HG03442 (cell line): ENCODE results near the gene PACSIN2.
"Not testable (repeated sequence)": the region's sequence is repeated elsewhere in the genome, so short reads cannot be mapped to it uniquely, and the experiment has no call there.

ENCODE experiments used
- ATAC-seq: cut with Tn5 transposase; IDR thresholded peaks from one replicate; pipeline ENCODE4 v1.9.1; 2021; ENCODE audit warnings: mild to moderate bottlenecking, moderate library complexity; ENCODE audit not compliant: unreplicated experiment

The PACSIN2 gene

DNA sequence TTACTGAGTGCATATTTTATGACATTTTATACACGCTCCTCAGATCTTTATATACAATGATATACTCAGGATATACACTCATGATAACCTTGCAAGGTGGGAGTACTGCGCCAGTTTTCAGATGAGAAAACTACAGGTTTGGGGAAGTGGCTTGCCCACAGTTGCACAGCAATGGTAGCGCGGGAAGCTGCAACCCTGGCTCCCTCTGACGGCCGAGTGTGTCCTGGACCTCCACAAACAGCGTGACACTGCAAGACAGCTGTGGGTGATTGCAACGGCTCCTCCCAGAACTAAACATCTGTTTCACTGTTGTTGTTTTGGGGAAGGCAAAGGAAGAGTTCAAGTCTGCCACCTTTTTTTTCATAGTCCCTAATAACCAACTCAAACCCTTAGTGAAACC is 47.0 kb downstream of the PACSIN2 start:
- ATAC-seq = no peak

DNA sequence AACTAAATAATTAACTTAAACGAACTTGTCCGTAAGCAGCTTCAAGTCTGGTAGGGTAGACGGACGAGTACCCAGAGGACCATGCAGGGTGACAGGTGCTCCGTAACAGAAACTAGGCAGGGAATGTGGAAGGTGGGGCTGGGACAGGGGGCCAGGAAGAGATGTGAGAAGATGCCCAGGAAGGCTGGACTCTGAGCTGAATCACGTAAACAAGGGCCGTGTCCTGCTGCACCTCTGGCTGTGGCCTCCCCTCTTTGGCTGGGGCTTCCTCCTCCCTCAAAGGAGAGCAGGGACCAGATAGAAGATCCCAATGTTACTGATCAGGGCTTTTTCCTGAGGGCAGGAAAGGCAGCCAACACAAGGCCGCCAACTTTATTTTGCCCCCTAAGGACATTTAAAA is 47.9 kb downstream of the PACSIN2 start:
- no peak for ATAC-seq

DNA sequence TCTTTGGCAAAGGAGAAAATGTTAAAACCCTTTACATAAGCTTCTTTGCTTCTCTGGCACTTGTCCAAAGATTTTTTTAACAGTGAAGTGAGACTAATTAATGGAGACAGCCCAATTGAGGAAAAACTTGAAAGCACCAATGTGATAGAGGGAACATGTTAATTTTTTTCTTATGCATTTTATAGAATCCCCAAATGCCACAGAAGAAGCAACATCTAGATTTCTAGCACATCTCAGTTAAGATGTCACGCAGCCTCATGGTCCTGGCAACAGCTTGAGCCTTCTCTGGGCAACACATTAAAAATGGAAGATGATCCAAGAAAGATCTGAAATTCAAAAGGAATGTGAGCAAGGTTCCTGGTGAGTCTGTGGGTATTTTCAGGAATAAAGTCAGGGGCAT is 48.5 kb downstream of the PACSIN2 start:
- no peak for ATAC-seq

DNA sequence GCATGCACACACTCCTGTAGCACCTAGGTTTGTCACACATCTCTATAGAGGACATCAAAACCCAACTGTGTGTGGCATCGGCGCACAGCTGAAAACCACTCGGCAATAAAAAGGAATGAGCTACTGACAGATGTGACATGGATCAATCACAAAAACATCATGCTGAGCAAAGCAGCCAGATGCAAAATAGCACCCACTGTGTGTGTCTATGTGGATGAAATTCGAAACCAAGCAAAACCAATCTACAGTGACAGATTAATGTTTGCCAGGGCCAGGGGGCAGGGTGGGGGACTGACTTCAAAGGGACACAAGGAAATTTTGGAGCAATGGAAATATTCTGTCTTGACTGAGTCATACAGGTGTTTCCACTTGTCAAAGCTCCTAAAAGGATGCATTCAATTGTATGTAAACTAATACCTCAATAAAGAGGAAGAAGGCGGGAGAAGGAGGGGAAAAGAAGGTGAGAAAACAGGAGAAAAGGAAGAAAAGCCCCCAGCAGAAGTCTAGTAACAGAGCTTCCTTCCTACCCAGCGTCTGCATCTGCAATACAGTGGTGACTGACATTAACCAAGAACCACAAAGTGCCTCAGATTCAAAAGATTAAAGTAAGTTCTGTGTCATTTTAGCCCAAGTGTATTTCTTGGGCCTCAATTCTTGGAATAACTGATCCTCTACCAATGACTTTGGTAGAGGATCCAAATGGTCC is 49.8 kb downstream of the PACSIN2 start:
- no peak for ATAC-seq

DNA sequence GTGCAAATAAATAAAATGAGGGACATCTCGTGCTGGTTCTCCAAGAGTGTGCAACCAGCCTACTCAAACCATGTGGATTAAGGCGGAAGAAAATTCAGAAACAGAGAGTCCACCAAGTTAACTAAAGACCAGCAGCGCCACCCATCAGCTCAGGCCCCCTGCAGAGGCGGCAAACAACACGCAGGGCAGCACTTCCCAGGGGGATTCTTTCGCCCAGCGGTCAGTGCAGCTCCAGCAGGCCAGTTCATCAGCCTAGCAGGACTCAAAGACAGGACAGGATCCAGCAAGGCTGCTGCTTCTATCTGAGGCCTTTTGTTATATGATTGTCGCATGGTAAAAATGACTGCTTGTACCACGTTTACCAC is 51.7 kb downstream of the PACSIN2 start:
- no peak for ATAC-seq

DNA sequence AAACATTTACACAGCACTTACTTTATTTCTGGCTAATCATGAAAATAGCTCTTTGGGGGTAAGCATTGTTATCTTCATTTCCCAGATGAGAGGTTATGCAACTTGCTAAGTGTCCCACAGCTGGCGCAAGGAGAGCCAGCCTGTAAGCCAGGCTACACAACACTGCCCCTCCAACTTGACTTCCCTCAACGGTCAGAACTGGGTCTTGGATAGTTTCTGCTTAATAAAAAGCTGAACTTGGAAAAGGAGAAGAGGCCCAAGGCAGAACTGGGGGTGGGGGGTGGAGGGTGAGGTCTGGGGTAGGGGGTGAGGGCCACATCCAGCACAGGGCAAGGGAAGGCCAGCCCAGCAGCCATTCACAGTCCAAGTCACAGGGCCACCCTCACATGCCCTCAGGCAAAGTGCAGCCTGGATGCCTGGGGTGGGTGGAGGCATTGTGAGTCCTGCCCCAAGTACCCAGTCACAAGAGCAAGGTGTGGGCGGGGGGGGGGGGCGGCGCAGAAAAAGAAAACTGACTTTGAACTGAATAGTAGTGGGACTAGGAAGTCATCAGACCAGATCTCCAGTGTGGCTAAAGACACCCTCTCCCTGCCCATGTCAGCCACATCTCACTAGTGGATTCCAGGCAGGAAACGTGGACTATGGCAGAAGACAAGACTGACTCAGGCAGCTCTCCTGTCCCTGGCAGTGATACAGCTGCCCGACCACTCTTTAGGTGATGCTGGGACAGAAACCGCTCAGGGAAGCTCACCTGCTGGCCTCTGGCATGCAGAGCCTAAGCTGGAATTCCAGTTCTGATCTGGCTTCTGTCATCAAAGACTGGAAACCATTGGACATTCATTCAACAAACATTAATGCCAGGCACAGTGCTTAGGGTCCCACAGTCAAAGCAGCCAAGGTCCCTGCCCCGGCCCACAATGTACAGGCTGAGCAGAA is 52.4 kb downstream of the PACSIN2 start:
- no peak for ATAC-seq

DNA sequence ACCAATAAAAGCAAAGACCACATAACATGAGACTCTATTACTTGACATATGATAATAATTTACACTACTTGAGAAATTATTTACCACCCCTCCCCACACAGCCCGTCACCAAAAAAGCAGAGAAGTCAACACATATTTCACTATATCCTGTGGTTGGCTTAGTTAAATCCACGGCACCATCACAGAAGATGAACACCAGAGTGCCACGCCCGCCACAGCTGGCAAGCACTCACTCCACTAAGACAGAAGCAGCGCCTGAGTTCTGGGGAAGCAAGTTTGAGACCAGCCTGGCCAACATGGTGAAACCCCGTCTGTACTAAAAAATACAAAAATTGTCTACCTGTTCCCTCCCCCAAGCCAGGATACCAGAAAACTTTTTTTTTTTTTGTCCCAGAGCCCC is 53.1 kb downstream of the PACSIN2 start:
- ATAC-seq = no peak

DNA sequence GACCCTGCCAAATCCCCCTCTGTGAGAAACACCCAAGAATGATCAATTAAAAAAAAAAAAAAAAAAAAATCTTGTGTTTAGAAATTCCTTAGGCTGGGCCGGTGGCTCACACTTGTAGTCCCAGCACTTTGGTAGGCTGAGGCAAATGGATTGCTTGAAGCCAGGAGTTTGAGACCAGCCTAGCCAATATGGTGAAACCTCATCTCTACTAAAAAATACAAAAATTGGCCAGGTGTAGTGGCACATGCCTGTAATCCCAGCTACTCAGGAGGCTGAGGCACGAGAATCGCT is 53.6 kb downstream of the PACSIN2 start:
- ATAC-seq = not testable (repeated sequence)

DNA sequence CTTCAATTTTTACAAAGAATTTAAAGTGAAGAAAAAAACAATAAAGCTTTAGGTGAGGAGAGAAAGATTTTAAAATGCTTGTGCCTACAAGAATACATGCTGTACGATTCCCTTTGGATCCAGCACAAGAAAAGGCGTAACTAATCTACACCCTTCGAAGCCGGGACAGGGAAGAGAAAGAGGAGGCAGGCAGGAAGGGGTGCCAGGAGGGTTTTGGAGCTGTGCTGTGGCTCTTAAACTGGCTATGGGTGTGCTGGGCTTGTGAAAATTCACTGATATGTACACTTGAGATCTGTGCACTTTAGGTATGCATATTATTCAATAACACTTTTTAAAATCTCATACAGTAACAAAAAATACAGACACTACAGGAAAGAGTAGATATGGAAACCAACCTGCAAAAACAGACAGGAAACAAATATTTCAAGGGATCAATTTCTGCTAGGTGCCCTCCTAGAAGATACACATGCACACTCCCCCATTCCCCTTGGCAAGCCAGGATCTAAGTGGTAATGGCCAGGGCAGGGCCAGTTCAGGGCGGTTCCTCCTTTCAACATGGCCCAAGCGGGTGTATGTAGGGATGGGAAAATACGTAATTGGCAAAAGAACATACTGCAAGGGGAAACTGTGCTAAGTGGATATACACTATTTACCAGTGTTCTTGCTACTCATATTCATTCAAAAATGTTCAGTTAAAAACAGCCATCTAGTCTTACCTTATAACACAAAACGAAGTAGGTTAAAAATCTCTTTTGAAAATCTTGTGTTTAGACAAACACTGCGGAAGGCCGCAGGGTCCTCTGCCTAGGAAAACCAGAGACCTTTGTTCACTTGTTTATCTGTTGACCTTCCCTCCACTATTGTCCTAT is 54.2 kb downstream of the PACSIN2 start:
- no peak for ATAC-seq

DNA sequence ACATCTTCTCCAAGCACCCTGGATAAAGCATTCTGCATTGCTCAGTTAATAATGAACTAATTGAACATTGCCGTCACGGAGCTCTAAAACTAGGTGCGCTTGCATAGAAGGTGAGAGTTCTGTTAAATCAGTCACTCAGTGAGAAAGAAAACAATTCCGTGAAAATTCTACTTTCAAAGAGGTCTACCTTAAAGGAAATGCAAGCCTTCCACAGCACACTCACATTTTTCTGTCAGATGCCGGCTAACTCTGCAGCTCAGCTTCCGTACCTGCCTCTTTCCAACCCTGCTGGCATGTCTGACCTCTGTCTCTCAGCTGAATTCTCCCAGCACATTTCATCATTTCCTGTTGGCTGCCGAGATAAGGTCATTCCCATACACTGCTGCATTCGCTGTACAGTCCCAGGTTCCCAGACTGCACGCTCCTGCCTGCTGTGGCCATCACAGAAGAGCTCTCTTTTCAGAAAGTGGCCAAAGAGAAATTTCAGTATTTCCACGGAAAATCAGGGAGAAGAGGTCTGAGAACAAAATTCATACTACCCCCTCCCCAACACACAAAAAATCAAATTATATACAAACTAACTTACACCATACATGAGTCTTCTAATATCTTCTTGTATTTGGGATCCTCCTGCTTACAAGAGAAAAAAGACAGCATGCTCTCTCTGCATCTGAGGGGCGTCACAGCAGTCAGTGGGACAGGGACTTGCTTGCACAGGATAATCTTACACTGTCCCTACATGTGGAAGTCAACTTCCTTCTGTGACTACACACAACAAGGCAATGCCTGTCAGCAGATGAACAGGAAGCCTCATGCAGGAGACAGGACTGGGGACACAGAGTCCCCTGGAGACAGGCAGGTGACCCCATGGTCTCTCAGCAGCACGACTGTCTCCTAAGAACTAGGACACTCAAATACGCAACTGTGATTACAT is 55.1 kb downstream of the PACSIN2 start:
- ATAC-seq = no peak

DNA sequence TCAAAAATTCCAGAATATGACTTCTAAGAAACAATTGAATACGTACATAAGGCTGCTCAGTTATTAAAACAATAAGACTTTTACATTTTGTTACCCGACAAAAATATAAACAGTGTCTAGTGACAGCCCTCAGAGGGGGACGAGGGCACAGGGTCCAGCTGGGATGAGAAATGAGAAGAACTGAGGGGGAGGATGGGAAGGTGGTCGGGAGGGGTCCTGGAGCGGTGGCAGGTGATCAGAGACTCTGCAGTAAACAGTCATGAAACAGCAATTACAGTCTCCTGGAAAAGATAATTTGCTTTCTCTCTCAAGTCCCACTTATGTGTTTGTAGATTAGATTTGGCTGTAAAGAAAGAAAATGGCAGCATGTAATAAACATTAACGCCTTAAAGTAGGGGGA is 56.0 kb downstream of the PACSIN2 start:
- no peak for ATAC-seq

DNA sequence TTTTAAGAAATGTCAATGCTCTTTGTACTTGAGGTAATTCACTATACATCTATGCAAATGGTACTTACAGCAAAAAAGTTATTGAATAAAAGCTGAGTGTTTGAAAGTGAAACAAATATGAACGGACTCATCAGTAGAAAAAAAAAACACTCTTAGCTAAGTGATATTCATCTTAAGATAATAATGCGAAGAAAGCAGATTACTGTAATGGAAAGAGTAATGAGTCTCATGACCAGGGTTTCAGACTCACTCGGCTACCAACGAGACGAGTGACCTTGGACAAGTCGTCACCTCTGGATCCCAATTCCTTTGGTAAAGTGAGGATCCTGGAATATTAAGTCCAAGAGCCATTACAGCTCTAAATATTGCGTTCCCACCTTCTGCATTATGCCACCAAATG is 57.0 kb downstream of the PACSIN2 start:
- ATAC-seq = no peak

DNA sequence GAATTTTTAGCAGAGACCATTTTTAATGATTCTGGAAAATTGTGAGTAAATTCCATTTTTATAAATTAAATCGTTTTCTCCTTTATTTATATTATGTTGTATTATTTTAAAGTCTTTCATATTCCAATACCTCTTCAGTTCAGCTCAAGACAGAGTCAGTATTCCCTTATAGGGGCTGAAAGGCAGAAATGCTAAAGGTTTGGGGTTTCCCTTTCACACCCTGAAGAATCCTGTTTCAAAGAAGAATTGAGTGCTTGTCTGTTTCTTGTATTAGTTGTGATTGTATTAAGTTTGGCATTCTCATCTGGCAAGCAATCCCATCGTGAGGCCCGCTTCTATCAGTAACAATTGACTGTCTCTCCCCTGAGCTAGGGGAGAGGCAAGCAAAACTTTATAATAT is 57.4 kb downstream of the PACSIN2 start:
- no peak for ATAC-seq

DNA sequence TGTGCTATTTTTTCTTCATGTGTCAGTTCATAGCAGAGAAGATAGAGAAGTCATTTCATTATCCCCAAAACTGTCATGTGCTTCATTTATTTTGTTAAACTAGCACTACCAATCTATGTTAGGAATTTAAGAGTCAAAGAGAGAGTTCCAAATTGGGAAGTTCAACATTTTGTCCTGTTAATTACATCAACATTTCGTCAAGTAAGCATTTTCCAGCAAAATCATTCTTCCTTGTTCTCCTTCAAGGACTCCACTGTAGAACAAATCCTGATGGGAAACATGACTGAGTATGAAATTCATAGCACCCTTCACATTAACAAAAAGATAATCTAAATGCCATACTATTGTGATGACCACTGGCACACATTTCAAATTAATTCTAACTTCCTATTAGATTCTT is 59.1 kb downstream of the PACSIN2 start:
- no peak for ATAC-seq

DNA sequence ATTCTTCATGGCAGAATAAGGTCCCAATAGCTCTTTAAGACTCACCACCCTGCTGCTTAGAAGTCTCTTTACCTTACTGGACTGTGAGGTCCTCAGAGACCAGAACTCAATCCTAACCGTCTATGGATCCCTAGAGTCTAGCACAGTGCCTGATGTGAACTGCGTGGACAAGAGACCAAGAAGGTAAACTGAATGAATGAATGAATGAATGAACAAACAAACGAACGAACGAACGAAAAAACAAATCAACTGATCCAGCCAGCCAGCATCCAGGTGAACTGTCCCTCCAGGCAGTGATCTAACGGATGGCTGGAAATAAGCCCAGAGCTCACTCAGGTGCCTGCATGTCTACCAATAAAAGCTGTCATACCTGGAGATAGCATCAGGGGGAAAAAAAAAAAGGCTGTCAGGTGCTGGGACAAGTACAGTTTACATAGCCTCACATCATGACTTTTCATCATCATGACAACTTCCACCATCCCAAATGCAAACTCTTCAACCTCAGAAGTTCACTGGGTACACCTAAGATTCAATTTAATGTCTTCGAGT is 59.8 kb downstream of the PACSIN2 start:
- no peak for ATAC-seq

DNA sequence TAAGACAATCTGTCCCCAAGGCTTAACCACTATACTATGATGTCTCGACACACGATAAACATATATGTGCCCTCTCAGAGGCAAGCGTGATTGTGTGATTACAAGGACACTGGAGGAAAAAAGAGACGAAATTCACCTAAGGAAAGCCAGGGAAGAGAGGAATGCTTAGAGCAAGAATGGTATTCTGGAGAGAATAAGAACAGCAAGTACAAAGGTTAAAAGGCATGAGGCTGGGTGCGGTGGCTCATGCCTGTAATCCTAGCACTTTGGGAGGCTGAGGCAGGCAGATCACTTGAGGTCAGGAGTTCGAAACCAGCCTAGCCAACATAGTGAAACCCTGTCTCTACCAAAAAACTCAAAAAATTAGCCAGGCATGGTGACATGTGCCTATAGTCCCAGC is 61.2 kb downstream of the PACSIN2 start:
- ATAC-seq = not testable (repeated sequence)

DNA sequence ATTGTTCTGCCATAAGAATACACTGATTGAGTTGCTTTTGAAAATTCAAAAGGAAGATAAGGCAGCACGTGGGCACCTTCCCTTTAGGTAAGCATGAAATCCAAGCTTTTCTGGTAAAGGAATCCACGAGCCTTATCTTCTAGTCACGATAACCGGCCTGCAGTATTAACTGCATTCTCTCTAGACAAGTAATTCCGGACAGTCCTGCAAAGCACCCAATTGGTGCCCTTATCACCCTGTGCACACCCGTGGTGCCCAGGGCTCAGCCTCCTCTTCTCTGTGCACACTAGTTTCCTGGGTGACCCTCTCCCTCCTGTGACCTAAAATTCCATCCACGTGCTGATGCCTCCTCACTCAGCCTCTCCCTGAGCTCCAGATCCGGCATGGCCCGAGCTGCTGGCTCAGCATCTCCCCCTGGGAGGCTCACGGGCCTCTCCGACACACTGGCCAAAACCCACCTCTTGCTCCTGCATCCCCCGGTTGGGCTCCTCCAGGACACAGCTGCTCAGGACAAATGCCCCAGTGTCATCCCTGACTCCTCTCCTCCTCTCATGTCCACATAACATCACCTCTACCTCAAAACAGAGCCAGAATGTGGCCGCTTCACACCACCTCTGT is 63.7 kb downstream of the PACSIN2 start:
- ATAC-seq = no peak

DNA sequence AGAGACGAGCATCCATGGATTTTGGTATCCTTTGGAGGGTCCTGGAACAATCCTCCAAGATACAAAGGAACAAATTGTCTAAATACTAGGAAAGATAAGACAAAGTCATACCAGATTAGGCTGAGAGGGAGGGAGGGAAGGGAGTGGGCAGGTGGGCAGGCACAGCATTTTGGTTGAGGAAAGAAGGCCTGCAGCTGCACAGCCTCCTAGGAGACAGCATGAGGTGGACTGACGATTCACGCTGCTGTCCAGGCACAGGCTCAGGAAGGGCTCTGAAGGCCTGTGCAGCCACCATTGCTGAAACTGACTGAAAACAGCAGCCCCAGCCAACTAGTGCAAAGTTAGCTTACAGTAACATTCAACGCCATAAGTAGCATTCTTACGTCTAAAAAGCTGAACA is 64.7 kb downstream of the PACSIN2 start:
- no peak for ATAC-seq

DNA sequence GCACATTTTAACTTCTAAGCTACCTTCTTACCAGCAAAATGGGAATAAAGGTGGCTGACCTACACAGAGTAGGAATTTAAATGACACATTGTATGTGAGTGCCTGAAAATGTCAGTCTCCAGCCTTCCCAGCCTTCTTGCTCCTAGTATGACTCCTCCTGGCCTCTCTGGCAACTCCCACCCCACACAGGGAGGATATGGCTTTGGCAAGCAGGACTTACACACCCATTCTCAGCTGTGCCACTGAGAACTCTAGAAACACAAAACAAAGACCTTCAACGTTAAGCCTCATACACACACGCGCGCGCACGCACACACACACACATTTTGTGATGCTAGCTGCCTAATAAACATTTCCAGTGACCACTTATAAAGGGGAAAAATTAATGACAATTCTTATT is 65.8 kb downstream of the PACSIN2 start:
- ATAC-seq = no peak

DNA sequence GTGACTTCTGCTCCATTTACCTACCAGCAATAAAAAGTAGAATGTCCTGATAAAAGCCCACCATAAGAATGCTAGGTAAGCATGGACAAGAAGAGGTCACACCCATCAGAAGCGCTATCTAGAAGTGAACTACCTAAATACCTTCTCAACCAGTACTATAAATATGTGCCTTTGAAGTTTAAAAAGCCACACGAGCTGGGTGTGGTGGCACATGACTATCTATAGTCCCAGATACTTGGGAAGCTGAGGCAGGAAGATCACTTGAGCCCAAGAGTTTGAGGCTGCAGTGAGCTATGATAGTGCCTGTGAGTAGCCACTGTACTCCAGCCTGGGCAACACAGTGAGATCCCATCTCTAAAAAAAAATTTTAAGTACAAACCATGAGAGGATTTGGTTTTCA is 66.7 kb downstream of the PACSIN2 start:
- ATAC-seq = no peak
